Measurements from ENCODE around the gene NEURL1B.

GRCh38 chr5:172597755-172598155 is 43.3 kb upstream of the NEURL1B start:
- TF ChIP-seq CTCF (IDR thresholded peaks at IDR 0.05) (no peak), POLR2A (IDR thresholded peaks at IDR 0.05) (no peak)
